ENCODE data around the gene PWWP2A.
"Not testable (repeated sequence)": the region's sequence is repeated elsewhere in the genome, so short reads cannot be mapped to it uniquely, and the experiment has no call there.

The PWWP2A gene

DNA sequence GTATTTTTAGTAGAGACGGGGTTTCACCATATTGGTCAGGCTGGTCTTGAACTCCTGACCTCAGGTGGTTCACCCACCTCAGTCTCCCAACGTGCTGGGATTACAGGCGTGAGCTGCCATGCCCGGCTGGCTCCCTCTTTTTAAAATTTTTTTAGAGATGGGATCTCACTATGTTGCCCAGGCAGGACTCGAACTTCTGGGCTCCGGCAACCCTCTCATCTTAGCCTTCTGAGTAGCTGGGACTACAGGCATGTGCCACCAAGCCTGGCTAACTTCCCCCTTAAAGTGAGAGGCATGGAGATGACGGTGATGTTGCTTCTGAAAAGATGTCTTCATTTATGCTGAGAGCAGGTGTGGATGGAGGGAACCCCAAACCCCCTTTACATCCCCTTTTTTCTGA lies 43.7 kb upstream of the PWWP2A start:
- no peak for DNase-seq (ENCODE audit: extremely low read depth, low read depth)
- TF ChIP-seq, protein P1, sequence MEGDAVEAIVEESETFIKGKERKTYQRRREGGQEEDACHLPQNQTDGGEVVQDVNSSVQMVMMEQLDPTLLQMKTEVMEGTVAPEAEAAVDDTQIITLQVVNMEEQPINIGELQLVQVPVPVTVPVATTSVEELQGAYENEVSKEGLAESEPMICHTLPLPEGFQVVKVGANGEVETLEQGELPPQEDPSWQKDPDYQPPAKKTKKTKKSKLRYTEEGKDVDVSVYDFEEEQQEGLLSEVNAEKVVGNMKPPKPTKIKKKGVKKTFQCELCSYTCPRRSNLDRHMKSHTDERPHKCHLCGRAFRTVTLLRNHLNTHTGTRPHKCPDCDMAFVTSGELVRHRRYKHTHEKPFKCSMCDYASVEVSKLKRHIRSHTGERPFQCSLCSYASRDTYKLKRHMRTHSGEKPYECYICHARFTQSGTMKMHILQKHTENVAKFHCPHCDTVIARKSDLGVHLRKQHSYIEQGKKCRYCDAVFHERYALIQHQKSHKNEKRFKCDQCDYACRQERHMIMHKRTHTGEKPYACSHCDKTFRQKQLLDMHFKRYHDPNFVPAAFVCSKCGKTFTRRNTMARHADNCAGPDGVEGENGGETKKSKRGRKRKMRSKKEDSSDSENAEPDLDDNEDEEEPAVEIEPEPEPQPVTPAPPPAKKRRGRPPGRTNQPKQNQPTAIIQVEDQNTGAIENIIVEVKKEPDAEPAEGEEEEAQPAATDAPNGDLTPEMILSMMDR (IDR thresholded peaks at IDR 0.05; ENCODE audit: low read depth, low read length, missing control alignments) = no peak
- H3K4me3 ChIP-seq (replicated peaks; ENCODE audit: low read depth, low read length) = no peak overlapping the region

- H3K4me3 ChIP-seq (replicated peaks; ENCODE audit: low read depth, low read length) = no peak overlapping the region
- DNase-seq (ENCODE audit: extremely low read depth, low read depth) = no peak
- TF ChIP-seq, protein P1 (IDR thresholded peaks at IDR 0.05; ENCODE audit: low read depth, low read length, missing control alignments) = no peak
Measured at GRCh38 chr5:160161626-160162025, 42.4 kb upstream of the PWWP2A start.

DNA sequence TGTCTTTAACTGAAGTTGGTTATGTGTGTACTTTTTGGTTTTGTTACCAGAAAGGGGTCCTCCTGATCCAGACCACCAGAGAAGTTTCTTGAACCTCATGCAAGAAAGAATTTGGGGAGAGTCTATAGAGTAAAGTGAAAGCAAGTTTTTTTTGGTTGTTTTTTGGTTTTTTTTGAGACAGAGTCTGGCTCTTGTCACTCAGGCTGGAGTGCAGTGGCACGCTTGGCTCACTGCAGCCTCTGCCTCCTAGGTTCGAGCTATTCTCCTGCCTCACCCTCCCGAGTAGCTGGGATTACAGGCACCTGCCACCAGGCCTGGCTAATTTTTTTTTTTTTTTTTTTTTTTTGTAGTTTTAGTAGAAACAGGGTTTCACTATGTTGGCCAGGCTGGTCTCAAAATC lies 41.6 kb upstream of the PWWP2A start:
- not testable (repeated sequence) for H3K4me3 ChIP-seq (replicated peaks; ENCODE audit: low read depth, low read length); DNase-seq (ENCODE audit: extremely low read depth, low read depth)

DNA sequence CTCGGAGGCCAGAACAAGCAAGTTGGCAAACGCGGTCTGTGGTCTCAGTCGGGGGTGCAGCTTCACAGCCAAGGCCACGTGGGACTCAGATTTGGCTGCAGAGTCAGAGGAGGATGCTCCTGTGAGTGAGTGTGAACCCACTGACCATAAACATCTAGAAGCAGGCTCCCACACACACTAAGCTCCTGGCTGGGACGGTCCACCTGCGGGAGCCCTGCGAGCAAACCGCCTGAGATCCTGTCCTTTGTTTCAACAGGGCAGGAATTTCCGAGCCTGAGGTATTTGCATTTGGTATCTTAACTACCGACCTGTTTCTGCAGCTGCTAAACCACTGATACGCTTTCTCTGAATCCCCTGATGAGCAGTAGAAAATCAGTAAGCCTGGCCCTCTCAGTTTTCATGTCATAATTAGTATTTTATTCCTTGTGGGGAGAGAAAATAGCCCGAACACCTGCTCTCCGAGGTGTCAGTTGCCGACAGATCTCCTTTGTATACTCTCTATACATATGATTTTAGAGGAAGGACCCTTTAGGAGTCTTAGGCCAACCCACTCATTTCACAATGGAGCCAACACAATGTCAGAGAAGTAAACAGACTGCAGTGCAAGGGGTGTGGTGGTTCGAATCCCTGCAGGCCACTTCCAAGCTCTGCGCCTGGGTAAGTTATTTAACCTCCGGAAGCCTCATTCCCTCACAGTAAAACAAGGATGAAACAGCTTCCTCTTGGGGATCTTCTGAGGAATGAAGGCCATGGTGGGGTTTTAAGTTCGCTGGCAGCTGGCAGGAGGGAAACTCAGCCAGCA lies 40.9 kb upstream of the PWWP2A start:
- no peak for DNase-seq (ENCODE audit: extremely low read depth, low read depth)
- H3K4me3 ChIP-seq (replicated peaks; ENCODE audit: low read depth, low read length) = no peak overlapping the region
- TF ChIP-seq, protein P1 (IDR thresholded peaks at IDR 0.05; ENCODE audit: low read depth, low read length, missing control alignments) = no peak

GRCh38 chr5:160158087-160158486 lies 38.8 kb upstream of the PWWP2A start:
- TF ChIP-seq, protein P1 (IDR thresholded peaks at IDR 0.05; ENCODE audit: low read depth, low read length, missing control alignments) = no peak
- H3K4me3 ChIP-seq (replicated peaks; ENCODE audit: low read depth, low read length) = no peak overlapping the region
- DNase-seq (ENCODE audit: extremely low read depth, low read depth) = no peak

GRCh38 chr5:160155017-160155750 lies 35.9 kb upstream of the PWWP2A start:
- no peak for DNase-seq (ENCODE audit: extremely low read depth, low read depth)
- no peak overlapping the region for H3K4me3 ChIP-seq (replicated peaks; ENCODE audit: low read depth, low read length)
- TF ChIP-seq, protein P1 (IDR thresholded peaks at IDR 0.05; ENCODE audit: low read depth, low read length, missing control alignments) = no peak

DNA sequence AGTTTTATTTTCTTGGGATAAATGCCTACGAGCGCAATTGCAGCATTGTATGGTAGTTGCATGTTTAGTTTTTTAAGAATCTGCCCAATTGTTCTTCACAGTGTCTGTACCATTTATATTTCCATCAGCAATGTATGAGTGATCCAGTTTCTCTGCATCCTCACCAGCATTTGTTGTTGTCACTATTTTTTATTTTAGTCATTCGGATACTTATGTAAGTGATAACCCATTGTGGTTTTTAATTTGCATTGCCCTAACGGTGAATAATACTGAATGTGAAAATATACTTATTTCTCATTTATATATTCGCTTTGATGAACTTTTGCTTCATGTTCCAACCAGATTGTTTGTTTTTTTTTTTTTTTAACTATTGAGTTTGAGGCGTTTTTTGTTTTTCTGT lies 33.7 kb upstream of the PWWP2A start:
- TF ChIP-seq, protein P1 (IDR thresholded peaks at IDR 0.05; ENCODE audit: low read depth, low read length, missing control alignments) = no peak
- DNase-seq (ENCODE audit: extremely low read depth, low read depth) = no peak
- H3K4me3 ChIP-seq (replicated peaks; ENCODE audit: low read depth, low read length) = no peak overlapping the region
